ENCODE measurements around the gene DEDD.

DNA sequence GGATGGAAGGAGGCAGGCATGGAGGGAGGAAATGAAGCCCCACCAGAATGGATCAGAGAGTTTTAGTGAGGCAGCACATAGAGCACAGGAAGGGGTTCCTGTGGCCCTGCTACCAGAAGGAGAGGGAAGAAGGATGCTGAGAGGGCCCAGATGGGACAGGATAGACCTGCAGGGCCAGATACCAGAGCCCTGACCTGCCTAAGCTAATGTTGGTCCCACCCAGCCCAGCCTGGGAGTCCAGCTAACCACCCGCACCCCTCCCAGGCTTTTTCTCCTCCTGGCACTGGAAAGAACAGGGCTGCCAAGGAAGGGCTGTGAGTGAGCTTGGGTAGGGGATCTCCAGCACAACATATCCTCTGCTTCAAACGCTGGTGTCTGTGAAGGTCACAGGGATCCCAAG is 50.0 kb downstream of the DEDD start:
- TF ChIP-seq, protein P1, sequence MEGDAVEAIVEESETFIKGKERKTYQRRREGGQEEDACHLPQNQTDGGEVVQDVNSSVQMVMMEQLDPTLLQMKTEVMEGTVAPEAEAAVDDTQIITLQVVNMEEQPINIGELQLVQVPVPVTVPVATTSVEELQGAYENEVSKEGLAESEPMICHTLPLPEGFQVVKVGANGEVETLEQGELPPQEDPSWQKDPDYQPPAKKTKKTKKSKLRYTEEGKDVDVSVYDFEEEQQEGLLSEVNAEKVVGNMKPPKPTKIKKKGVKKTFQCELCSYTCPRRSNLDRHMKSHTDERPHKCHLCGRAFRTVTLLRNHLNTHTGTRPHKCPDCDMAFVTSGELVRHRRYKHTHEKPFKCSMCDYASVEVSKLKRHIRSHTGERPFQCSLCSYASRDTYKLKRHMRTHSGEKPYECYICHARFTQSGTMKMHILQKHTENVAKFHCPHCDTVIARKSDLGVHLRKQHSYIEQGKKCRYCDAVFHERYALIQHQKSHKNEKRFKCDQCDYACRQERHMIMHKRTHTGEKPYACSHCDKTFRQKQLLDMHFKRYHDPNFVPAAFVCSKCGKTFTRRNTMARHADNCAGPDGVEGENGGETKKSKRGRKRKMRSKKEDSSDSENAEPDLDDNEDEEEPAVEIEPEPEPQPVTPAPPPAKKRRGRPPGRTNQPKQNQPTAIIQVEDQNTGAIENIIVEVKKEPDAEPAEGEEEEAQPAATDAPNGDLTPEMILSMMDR (conservative IDR thresholded peaks at IDR 0.05; ENCODE audit: low read depth, low read length), result no peak
- no peak for TF ChIP-seq EZH2 (IDR thresholded peaks at IDR 0.05; ENCODE audit: low read length, unreplicated experiment)

Data from PC-3 (cell line).